Loucy (cell line): ENCODE data around the gene RNF223.
"Not testable (repeated sequence)": the region's sequence is repeated elsewhere in the genome, so short reads cannot be mapped to it uniquely, and the experiment has no call there.

ENCODE experiments used
- H2AFZ ChIP-seq: fragments of 200-600 bp; sonication (generic); 2 replicates; pipeline ENCODE4 v1.6.0; 2016; ENCODE audit warnings: antibody characterized with exemption, mild to moderate bottlenecking, low read length, moderate library complexity
- H3F3A ChIP-seq: fragments of 200-600 bp; 2 replicates; pipeline ENCODE4 v1.6.0; 2016; ENCODE audit warnings: antibody characterized with exemption, low read depth, mild to moderate bottlenecking
- H3K27me3 ChIP-seq: fragments of 200-600 bp; sonication (generic); 2 replicates; pipeline ENCODE4 v1.6.1; 2014; ENCODE audit warnings: low read length, mild to moderate bottlenecking; ENCODE audit not compliant: insufficient read depth, poor library complexity, severe bottlenecking
- H3K36me3 ChIP-seq: fragments of 200-600 bp; sonication (generic); 2 replicates; pipeline ENCODE4 v1.6.1; 2016; ENCODE audit warnings: low read length; ENCODE audit not compliant: insufficient read depth
- H3K4me1 ChIP-seq: fragments of 200-600 bp; sonication (generic); 2 replicates; pipeline ENCODE4 v1.5.1; 2014; ENCODE audit warnings: low read length, mild to moderate bottlenecking; ENCODE audit not compliant: insufficient read depth, poor library complexity, severe bottlenecking
- H3K4me2 ChIP-seq: fragments of 200-600 bp; sonication (generic); 2 replicates; pipeline ENCODE4 v1.6.0; 2014; ENCODE audit warnings: antibody characterized with exemption, low read length, low read depth, mild to moderate bottlenecking; ENCODE audit not compliant: poor library complexity, severe bottlenecking
- H3K4me3 ChIP-seq: fragments of 200-600 bp; sonication (generic); 2 replicates; pipeline ENCODE4 v1.5.1; 2014; ENCODE audit warnings: low read length, mild to moderate bottlenecking, mixed read lengths; ENCODE audit not compliant: poor library complexity, severe bottlenecking
- H3K79me2 ChIP-seq: fragments of 200-600 bp; sonication (generic); 2 replicates; pipeline ENCODE4 v1.6.1; 2014; ENCODE audit warnings: low read length; ENCODE audit not compliant: insufficient read depth
- H3K9ac ChIP-seq: fragments of 200-600 bp; sonication (generic); 2 replicates; pipeline ENCODE4 v1.6.0; 2014; ENCODE audit warnings: mild to moderate bottlenecking, low read depth, low read length, moderate library complexity; ENCODE audit not compliant: poor library complexity, severe bottlenecking
- H3K9me2 ChIP-seq: fragments of 200-600 bp; sonication (generic); replicated peaks from 2 replicates; pipeline ENCODE4 v1.6.1; 2016; ENCODE audit warnings: low read depth, low read length, mixed read lengths
- H3K9me3 ChIP-seq: fragments of 200-600 bp; sonication (generic); 2 replicates; pipeline ENCODE4 v1.6.1; 2014; ENCODE audit warnings: mild to moderate bottlenecking, antibody characterized with exemption, low read length, low read depth; ENCODE audit not compliant: insufficient read depth
- H4K20me1 ChIP-seq: fragments of 200-600 bp; sonication (generic); 2 replicates; pipeline ENCODE4 v1.6.0; 2014; ENCODE audit warnings: antibody characterized with exemption, low read length, mild to moderate bottlenecking; ENCODE audit not compliant: insufficient read depth, poor library complexity, severe bottlenecking
- CTCF ChIP-seq: fragments of 200-600 bp; sonication (generic); conservative IDR thresholded peaks from 2 replicates; pipeline ENCODE4 v1.5.1; 2014; ENCODE audit warnings: mild to moderate bottlenecking, antibody characterized with exemption, low read length
- EZH2phosphoT487 ChIP-seq: fragments of 200-600 bp; IDR thresholded peaks from 2 replicates; pipeline ENCODE4 v1.6.1; 2018; ENCODE audit warnings: antibody characterized with exemption, mild to moderate bottlenecking, moderate library complexity, borderline replicate concordance

RNF223 gene

GRCh38 chr1:1031659-1032235 is 42.4 kb downstream of the RNF223 start:
- Histone ChIP-seq H3K79me2 (no peaks in the 10 kb centered on the region), H4K20me1 (no peaks in the 10 kb centered on the region), H2AFZ (no peak overlapping the region), H3K4me1 (no peaks in the 10 kb centered on the region), H3K9me2 (no peaks in the 10 kb centered on the region), H3F3A (no peaks in the 10 kb centered on the region), H3K9me3 (no peaks in the 10 kb centered on the region), H3K4me3 (no peak overlapping the region), H3K36me3 (no peaks in the 10 kb centered on the region), H3K27me3 (no peaks in the 10 kb centered on the region), H3K4me2 (no peak overlapping the region), H3K9ac (no peak overlapping the region)
- TF ChIP-seq CTCF: no peak
- TF ChIP-seq EZH2phosphoT487: no peak

- H4K20me1 ChIP-seq, H3K4me2 ChIP-seq: not testable (repeated sequence)
These were observed 43.0 kb downstream of the RNF223 start for GRCh38 chr1:1030867-1031658.

GRCh38 chr1:1027791-1028190 is 46.3 kb downstream of the RNF223 start:
- Histone ChIP-seq H3K36me3 (no peaks in the 10 kb centered on the region), H3K79me2 (no peaks in the 10 kb centered on the region), H2AFZ (no peak overlapping the region), H3K9me3 (no peaks in the 10 kb centered on the region), H3K4me2 (no peak overlapping the region), H3K4me3 (no peak overlapping the region), H4K20me1 (no peaks in the 10 kb centered on the region), H3K27me3 (no peaks in the 10 kb centered on the region), H3K9ac (no peak overlapping the region), H3F3A (no peaks in the 10 kb centered on the region), H3K4me1 (no peaks in the 10 kb centered on the region), H3K9me2 (no peaks in the 10 kb centered on the region)
- TF ChIP-seq CTCF: no peak
- TF ChIP-seq EZH2phosphoT487: no peak

More at GRCh38 chr1:1030867-1031658, 43.0 kb downstream of the RNF223 start:
- not testable (repeated sequence) for H3K27me3 ChIP-seq, H3K4me3 ChIP-seq, H3K79me2 ChIP-seq, H2AFZ ChIP-seq, H3K9me3 ChIP-seq, H3K36me3 ChIP-seq, H3K4me1 ChIP-seq, H3K9me2 ChIP-seq, H3K9ac ChIP-seq, H3F3A ChIP-seq
